GM10266 (cell line): ENCODE results near the gene SMIM43.

ENCODE experiments used
- DNase-seq: peaks from one replicate; pipeline ENCODE4 v3.0.0; 2012; ENCODE audit errors: extremely low spot score
- CTCF ChIP-seq: IDR thresholded peaks from 2 replicates; pipeline ENCODE4 v1.5.1; 2012; ENCODE audit warnings: mild to moderate bottlenecking, low read depth; ENCODE audit not compliant: control insufficient read depth, insufficient read depth; ENCODE audit errors: missing control alignments

The SMIM43 gene

GRCh38 chr4:121711263-121712000, 53.5 kb downstream of the SMIM43 start:
- TF ChIP-seq CTCF, result no peak
- DNase-seq, result peak; percentile 38

GRCh38 chr4:121709766-121710405, 55.1 kb downstream of the SMIM43 start:
- TF ChIP-seq CTCF, result no peak

More at GRCh38 chr4:121709766-121710405, 55.1 kb downstream of the SMIM43 start:
- DNase-seq, result no peak
